ENCODE data around the gene ITCH. TPM values are rescaled to one million over a fixed set of nuclear protein-coding genes. Genes with fewer than 3 reads are reported as not detected.
"Not testable (repeated sequence)": the region's sequence is repeated elsewhere in the genome, so short reads cannot be mapped to it uniquely, and the experiment has no call there.

ITCH gene
- polyA plus RNA-seq, 1 donor from 2014 or later: 39.5 TPM

DNA sequence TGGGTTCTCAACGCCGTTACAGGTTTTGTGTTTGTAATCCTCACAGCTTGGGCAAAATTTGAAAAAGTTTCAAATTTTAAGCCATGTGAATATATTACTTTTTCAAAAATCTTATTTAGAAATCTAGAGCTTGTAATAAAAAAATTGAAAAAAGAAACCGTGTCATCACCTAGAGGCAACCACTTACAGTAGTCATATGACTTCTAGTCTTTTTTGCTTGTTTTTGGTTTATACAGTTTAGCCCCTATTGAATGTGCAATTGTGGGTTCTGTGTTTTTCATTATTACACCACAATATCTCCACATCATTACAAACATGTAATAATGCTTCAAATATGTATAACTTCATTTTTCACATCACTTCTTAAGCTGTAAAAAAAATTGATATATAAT, 154.0 kb downstream of the ITCH start:
- H2AFZ ChIP-seq (ENCODE audit: low read depth, low read length): peak overlapping the region; percentile 63
- no peaks in the 10 kb centered on the region for H3K36me3 ChIP-seq (ENCODE audit: insufficient read depth, low read length)
- H3F3A ChIP-seq (ENCODE audit: insufficient read depth, low read length, poor library complexity, severe bottlenecking): peaks cover 3% of the 10 kb centered on the region
- TF ChIP-seq, protein P1, sequence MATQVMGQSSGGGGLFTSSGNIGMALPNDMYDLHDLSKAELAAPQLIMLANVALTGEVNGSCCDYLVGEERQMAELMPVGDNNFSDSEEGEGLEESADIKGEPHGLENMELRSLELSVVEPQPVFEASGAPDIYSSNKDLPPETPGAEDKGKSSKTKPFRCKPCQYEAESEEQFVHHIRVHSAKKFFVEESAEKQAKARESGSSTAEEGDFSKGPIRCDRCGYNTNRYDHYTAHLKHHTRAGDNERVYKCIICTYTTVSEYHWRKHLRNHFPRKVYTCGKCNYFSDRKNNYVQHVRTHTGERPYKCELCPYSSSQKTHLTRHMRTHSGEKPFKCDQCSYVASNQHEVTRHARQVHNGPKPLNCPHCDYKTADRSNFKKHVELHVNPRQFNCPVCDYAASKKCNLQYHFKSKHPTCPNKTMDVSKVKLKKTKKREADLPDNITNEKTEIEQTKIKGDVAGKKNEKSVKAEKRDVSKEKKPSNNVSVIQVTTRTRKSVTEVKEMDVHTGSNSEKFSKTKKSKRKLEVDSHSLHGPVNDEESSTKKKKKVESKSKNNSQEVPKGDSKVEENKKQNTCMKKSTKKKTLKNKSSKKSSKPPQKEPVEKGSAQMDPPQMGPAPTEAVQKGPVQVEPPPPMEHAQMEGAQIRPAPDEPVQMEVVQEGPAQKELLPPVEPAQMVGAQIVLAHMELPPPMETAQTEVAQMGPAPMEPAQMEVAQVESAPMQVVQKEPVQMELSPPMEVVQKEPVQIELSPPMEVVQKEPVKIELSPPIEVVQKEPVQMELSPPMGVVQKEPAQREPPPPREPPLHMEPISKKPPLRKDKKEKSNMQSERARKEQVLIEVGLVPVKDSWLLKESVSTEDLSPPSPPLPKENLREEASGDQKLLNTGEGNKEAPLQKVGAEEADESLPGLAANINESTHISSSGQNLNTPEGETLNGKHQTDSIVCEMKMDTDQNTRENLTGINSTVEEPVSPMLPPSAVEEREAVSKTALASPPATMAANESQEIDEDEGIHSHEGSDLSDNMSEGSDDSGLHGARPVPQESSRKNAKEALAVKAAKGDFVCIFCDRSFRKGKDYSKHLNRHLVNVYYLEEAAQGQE (IDR thresholded peaks at IDR 0.05; ENCODE audit: borderline replicate concordance): no peak
- TF ChIP-seq MXI1 (conservative IDR thresholded peaks at IDR 0.05; ENCODE audit: poor library complexity, severe bottlenecking) (no peak), RAD21 (conservative IDR thresholded peaks at IDR 0.05) (no peak), TAF1 (IDR thresholded peaks at IDR 0.05; ENCODE audit: low read depth) (no peak), SMC3 (conservative IDR thresholded peaks at IDR 0.05; ENCODE audit: poor library complexity) (no peak), EZH2 (IDR thresholded peaks at IDR 0.05; ENCODE audit: borderline replicate concordance, insufficient read depth, low read length, poor library complexity, severe bottlenecking) (no peak), POLR2AphosphoS5 (IDR thresholded peaks at IDR 0.05) (no peak), EP300 (conservative IDR thresholded peaks at IDR 0.05; ENCODE audit: poor library complexity, severe bottlenecking) (no peak)
- TF ChIP-seq, protein P2, sequence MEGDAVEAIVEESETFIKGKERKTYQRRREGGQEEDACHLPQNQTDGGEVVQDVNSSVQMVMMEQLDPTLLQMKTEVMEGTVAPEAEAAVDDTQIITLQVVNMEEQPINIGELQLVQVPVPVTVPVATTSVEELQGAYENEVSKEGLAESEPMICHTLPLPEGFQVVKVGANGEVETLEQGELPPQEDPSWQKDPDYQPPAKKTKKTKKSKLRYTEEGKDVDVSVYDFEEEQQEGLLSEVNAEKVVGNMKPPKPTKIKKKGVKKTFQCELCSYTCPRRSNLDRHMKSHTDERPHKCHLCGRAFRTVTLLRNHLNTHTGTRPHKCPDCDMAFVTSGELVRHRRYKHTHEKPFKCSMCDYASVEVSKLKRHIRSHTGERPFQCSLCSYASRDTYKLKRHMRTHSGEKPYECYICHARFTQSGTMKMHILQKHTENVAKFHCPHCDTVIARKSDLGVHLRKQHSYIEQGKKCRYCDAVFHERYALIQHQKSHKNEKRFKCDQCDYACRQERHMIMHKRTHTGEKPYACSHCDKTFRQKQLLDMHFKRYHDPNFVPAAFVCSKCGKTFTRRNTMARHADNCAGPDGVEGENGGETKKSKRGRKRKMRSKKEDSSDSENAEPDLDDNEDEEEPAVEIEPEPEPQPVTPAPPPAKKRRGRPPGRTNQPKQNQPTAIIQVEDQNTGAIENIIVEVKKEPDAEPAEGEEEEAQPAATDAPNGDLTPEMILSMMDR (IDR thresholded peaks at IDR 0.05; ENCODE audit: poor library complexity, severe bottlenecking): no peak
- peaks cover 43% of the 10 kb centered on the region for H3K79me2 ChIP-seq (replicated peaks; ENCODE audit: insufficient read depth, low read length)
- H3K9me2 ChIP-seq (ENCODE audit: insufficient read depth, low read length): no peaks in the 10 kb centered on the region
- peak overlapping the region; percentile 86 for H3K4me3 ChIP-seq (ENCODE audit: low read length)
- H3K9me3 ChIP-seq (ENCODE audit: low read length): no peaks in the 10 kb centered on the region
- no peaks in the 10 kb centered on the region for H4K20me1 ChIP-seq (ENCODE audit: insufficient read depth)
- H3K27ac ChIP-seq (ENCODE audit: low read length): peak overlapping the region; percentile 85
- H3K27me3 ChIP-seq (ENCODE audit: insufficient read depth, low read depth, low read length): no peaks in the 10 kb centered on the region
- H3K9ac ChIP-seq (ENCODE audit: low read length): peak overlapping the region; percentile 85
- H3K4me2 ChIP-seq (ENCODE audit: low read length): peak overlapping the region; percentile 76

DNA sequence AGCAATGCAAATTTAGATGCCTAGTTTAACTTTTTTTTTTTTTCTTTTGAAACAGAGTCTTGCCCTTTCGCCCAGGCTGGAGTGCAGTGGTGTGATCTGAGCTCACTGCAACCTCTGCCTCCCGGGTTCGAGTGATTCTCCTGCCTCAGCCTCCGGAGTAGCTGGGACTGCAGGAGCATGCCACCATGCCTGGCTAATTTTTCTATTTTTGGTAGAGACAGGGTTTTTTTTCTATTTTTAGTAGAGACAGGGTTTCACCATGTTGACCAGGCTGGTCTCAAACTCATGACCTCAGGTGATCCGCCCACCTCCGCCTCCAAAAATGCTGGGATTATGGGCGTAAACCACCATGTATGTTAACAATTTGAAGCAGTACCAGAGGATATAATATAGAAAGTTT, 155.8 kb downstream of the ITCH start:
- not testable (repeated sequence) for H3K27ac ChIP-seq (ENCODE audit: low read length); H2AFZ ChIP-seq (ENCODE audit: low read depth, low read length); H3F3A ChIP-seq (ENCODE audit: insufficient read depth, low read length, poor library complexity, severe bottlenecking); H3K9me2 ChIP-seq (ENCODE audit: insufficient read depth, low read length); H3K4me3 ChIP-seq (ENCODE audit: low read length); H3K27me3 ChIP-seq (ENCODE audit: insufficient read depth, low read depth, low read length); H3K9me3 ChIP-seq (ENCODE audit: low read length); H3K9ac ChIP-seq (ENCODE audit: low read length); H4K20me1 ChIP-seq (ENCODE audit: insufficient read depth); H3K36me3 ChIP-seq (ENCODE audit: insufficient read depth, low read length); H3K4me2 ChIP-seq (ENCODE audit: low read length)
- peaks cover 47% of the 10 kb centered on the region for H3K79me2 ChIP-seq (replicated peaks; ENCODE audit: insufficient read depth, low read length)

DNA sequence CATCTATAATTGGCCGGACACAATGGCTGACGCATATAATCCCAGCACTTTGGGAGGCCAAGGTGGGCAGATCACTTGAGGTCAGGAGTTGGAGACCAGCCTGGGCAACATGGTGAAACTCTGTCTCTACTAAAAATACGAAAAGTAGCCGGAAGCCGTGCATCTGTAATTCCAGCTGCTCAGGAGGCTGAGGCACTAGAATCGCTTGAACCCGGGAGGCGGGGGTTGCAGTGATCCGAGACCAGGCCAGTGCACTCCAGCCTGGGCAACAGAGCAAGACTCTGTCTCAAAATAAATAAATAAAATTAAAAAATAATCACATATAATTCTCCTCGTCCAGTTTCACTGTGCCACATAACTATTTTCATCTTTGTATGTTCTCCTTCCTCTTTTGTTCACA, 156.8 kb downstream of the ITCH start:
- H3K27ac ChIP-seq (ENCODE audit: low read length); H3K9ac ChIP-seq (ENCODE audit: low read length); H3K27me3 ChIP-seq (ENCODE audit: insufficient read depth, low read depth, low read length); H2AFZ ChIP-seq (ENCODE audit: low read depth, low read length); H3K9me3 ChIP-seq (ENCODE audit: low read length); H3K36me3 ChIP-seq (ENCODE audit: insufficient read depth, low read length); H3K4me3 ChIP-seq (ENCODE audit: low read length); H4K20me1 ChIP-seq (ENCODE audit: insufficient read depth); H3K9me2 ChIP-seq (ENCODE audit: insufficient read depth, low read length); H3F3A ChIP-seq (ENCODE audit: insufficient read depth, low read length, poor library complexity, severe bottlenecking); H3K4me2 ChIP-seq (ENCODE audit: low read length): not testable (repeated sequence)
- H3K79me2 ChIP-seq (replicated peaks; ENCODE audit: insufficient read depth, low read length): peaks cover 53% of the 10 kb centered on the region

All from neural cell (in vitro differentiated cells).